Epithelial cell of esophagus (primary cell): Measurements from ENCODE around the gene NUTF2.
"Not testable (repeated sequence)": the region's sequence is repeated elsewhere in the genome, so short reads cannot be mapped to it uniquely, and the experiment has no call there.

Experiments used
- DNase-seq: peaks from one replicate; pipeline ENCODE4 v3.0.0; 2010; ENCODE audit warnings: low read depth
- H3K4me3 ChIP-seq: 2 replicates; pipeline ENCODE4 v1.5.1; 2011; ENCODE audit warnings: mild to moderate bottlenecking, low read length, control low read depth
- CTCF ChIP-seq: IDR thresholded peaks from 2 replicates; pipeline ENCODE4 v1.5.1; 2011; ENCODE audit warnings: low read depth, mild to moderate bottlenecking, low read length, control low read depth, inconsistent platforms; ENCODE audit not compliant: insufficient read depth; ENCODE audit errors: missing control alignments

The NUTF2 gene

GRCh38 chr16:67822511-67822910 is 24.2 kb upstream of the NUTF2 start:
- no peak overlapping the region for H3K4me3 ChIP-seq
- no peak for TF ChIP-seq CTCF
- no peak for DNase-seq

DNA sequence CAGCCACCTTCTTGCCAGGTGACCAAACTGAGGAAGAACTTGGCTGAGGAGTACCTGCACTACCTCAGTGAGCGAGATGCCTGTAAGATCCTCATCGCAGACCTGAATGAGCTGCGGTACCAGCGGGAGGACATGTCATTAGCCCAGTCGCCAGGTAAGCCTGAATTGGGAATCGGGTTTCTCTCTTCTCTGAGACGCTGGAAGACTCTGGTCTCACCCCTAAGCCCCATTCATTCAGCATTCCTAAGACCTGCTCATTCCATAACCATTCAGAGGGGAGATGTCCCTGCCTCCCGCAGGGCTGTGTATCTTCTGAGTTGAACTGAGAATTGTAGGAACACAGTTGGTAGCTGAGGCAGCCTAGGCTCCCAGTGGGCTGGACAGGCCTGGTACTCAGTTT is 21.6 kb upstream of the NUTF2 start:
- no peak for TF ChIP-seq CTCF
- H3K4me3 ChIP-seq = no peak overlapping the region
- DNase-seq = no peak

GRCh38 chr16:67825906-67826305 is 20.8 kb upstream of the NUTF2 start:
- DNase-seq = no peak
- no peak for TF ChIP-seq CTCF
- H3K4me3 ChIP-seq = no peak overlapping the region

DNA sequence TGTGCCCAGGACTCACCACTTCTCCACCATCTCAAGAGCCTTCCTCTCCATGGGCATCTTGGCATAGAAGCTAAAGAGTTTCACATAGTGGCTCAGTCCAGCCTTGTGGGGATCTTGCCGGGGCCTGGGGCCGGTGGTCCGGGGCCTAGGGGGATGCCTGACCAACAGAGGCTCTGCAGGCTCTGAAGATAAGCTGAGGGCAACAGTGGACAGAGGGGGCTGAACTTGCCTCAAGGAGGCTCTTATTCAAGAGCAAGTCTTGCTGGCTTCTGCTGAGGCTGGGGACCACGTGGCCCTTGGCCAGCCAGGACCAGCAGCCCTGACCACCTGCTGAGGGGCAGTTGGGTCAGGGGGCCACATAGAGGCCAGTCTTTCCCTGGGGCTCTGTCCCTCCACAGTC is 18.1 kb upstream of the NUTF2 start:
- TF ChIP-seq CTCF = no peak
- no peak overlapping the region for H3K4me3 ChIP-seq
- no peak for DNase-seq

GRCh38 chr16:67833030-67833414 is 13.7 kb upstream of the NUTF2 start:
- TF ChIP-seq CTCF = no peak
- H3K4me3 ChIP-seq = peak overlapping the region; percentile 71
- peak; percentile 90 for DNase-seq

- H3K4me3 ChIP-seq = peak overlapping the region; percentile 71
- TF ChIP-seq CTCF = no peak
- DNase-seq = peak; percentile 86
Observed at GRCh38 chr16:67833415-67834241, 13.1 kb upstream of the NUTF2 start.

GRCh38 chr16:67834242-67834614 is 12.5 kb upstream of the NUTF2 start:
- TF ChIP-seq CTCF = no peak
- peak overlapping the region; percentile 71 for H3K4me3 ChIP-seq
- no peak for DNase-seq

- H3K4me3 ChIP-seq = not testable (repeated sequence)
- peak; percentile 41 for DNase-seq
Observed at GRCh38 chr16:67837190-67837589, 9.5 kb upstream of the NUTF2 start.
